Stimulated activated CD4-positive, alpha-beta T cell treated with anti-CD3 and anti-CD28 coated beads, Interleukin-1b, Interleukin-23, amount 100 ng/mL, for 24 hours (primary cell): ENCODE data around the gene GTF2H1.
A peak's percentile ranks its signal among the peaks of the same experiment; 100 is the strongest.

ENCODE experiments used
- DNase-seq, 4 experiments: peaks; one replicate each; pipeline ENCODE4 v3.0.0-alpha.2; 2020; ENCODE audit warnings: low read depth in 4 of 4, low spot score in 1 of 4

Gene GTF2H1

GRCh38 chr11:18321969-18322711 is at the start of gene GTF2H1, which contains the start of gene HPS5:
Gene GTF2H1, plus strand, starts transcription at chr11:18322567. Its CDS starts 10,508 bp downstream, at chr11:18333075.
Gene HPS5, minus strand, starts transcription at chr11:18322140. Its CDS starts 4,282 bp downstream, at chr11:18317858.
- peak; percentile 82 to 92 (median 91) for DNase-seq

DNA sequence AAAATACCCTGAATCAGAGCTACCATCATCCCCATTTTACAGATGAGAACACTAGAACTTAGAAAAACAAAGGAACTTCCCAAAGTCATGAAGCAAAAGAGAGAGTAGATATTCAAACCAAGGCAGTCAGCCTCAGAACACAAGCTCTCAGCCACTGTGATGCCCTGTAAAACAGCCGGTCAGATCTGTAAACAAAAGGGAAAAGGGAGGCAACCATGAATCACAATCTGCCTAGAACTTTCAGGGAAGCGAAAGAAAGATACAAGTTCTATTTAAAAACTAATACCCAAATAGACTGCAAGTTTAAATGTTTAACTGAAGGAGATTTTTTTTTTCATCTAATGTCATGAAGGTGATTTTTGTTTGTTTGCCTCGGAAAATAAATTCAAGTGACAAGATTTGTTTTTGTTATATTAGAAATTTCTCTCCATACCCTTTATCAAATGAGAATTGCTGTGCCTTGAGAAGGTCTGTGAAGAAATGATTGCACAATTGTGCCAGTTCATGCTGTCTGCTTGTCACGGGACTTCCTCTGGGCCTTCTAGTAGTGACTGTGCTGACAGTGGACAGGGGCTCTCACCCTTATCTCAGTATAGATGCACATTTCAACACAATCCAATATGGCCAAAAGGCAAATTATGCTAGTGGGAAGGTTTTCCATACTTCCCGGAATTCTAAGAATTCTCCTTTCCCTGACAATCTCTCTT is 44.6 kb upstream of the GTF2H1 start:
- no peak for DNase-seq

DNA sequence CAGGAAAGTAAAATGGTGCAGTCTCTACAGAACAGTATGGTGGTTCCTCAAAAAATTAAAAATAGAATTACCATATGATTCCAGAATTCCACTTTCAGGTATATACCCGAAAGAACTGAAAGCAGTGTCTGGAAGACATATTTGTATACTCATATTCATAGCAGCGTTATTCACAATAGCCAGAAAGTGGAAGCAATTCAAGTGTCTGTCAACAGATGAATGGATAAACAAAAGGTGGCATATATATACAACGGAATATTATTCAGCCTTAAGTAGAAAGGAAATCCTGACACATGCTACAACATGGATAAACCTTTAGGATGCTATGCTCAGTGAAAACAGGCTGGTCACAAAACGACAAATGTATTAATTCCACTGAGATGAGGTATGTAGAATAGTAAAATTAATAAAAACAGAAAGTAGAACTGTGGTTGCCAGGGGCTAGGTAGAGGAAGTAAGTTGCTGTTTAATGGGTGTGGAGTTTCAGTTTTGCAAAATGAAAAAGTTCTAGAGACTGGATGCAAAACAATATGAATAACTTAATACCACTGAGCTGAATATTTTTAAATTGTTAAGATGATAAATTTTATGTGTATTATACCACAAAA is 41.8 kb upstream of the GTF2H1 start:
- DNase-seq, result no peak

GRCh38 chr11:18282626-18283025 is 39.7 kb upstream of the GTF2H1 start:
- no peak for DNase-seq

DNA sequence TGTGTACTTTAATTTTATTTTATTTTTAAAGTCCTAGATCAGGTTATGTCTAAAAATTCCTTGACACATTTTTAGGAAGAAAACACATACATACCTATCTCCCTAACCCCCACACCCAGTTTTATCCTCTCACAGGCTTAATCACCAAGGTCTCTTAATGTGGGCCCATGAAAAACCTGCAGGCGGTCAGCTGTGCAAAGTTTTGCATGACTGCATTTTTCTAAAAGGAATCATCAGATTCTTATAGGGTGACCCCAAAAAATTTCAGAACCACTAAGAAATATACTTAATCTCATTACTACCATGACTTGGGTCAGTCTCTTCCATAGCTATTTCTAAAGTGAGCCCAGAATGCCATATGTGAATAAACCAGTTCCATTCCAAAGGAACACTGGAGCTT is 36.5 kb upstream of the GTF2H1 start:
- no peak for DNase-seq

- DNase-seq, result no peak
These were observed 33.5 kb upstream of the GTF2H1 start for GRCh38 chr11:18288911-18289310.

- DNase-seq, result no peak
These were observed 27.5 kb upstream of the GTF2H1 start for GRCh38 chr11:18294862-18295261.

- DNase-seq, result no peak
These were observed 27.1 kb upstream of the GTF2H1 start for GRCh38 chr11:18295316-18295715.

- DNase-seq, result no peak
These were observed 22.6 kb upstream of the GTF2H1 start for GRCh38 chr11:18299721-18300120.

DNA sequence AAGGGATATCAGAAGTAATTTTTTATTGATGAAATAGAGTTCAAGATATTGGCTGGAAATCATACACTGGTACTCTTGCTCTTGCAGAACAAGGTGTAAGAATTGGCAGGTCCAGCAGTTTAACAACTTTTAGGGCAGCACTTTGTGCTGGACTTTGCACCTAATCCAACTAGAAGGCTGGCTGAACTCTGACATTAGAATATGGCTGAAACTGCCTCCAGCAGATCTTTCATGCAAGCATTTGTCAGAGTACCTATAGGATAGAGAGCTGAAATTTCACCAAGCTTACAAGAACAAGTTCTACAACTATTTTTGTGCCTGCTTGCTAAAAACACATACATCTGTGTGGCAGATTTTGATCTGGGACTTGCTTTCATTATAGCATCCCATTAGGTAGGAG is 17.6 kb upstream of the GTF2H1 start:
- DNase-seq, result no peak

DNA sequence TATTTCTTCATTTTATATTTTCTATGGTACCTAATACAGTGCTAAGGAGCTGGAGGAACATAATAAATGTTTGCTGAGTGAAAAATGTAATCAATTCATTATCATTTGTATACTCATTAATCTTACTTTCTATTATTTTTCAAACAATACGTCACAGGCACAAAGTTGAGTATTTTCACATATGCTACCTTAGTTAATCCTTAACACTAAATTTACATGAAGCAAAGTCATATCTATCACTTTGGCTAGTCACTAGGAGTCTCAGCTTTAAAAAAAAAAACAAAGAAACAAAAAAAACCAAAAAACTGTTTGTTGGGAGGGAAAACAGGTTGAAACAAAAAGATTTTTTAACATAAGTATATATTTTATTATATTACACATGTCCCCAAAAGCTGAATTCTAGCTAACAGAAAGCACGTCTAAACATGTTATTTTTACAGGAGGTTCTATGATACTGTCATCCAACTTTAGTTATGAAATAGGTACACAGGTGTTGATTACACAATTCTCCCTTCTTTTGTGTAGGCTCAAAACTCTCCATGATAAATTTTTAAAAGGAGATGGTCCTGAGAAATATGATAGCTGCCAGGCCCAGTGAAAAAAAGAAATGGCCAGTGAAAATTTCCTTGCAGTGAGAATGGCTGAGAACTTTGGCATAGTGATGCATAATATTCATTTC is 14.8 kb upstream of the GTF2H1 start:
- no peak for DNase-seq

- no peak for DNase-seq
These were observed 14.1 kb upstream of the GTF2H1 start for GRCh38 chr11:18308242-18308641.

- no peak for DNase-seq
These were observed 12.7 kb upstream of the GTF2H1 start for GRCh38 chr11:18309691-18310090.

- no peak for DNase-seq
These were observed 11.5 kb upstream of the GTF2H1 start for GRCh38 chr11:18310800-18311340.

GRCh38 chr11:18312012-18312411 is 10.4 kb upstream of the GTF2H1 start:
- DNase-seq, result no peak

DNA sequence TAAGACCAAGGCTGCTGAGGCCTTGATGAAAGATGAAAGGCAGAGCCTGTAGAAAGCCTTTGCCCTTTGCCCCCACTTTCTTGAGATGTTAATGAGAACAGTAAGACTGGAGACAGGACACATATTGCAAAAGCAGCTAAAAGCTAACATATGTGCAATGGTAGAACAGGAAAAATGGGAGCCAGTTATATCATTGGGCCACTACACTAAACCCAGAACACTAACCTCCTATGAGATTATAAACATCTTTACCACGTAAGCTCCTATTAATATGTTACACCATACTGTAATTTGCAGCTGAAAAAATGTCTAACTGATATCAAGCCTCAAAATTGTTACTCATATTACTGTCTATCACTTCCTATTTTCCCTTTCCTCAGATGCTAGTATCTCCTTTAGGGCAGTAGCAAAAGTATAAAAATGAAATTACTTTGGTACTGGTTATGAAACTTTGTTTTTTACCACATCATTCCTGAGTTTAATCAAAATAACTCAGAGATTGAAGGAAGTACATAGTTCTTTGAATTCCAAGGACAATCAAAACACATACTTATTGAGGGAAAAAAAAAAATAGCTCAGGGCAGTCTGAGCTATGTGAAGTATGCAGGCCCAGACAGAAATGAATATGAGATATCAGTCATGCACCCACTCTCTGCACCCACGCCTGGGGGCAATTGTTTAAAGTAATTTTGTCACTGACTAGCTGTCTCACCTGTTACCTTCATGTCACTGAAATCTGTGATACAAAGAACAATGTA is 9.5 kb upstream of the GTF2H1 start:
- no peak for DNase-seq

DNA sequence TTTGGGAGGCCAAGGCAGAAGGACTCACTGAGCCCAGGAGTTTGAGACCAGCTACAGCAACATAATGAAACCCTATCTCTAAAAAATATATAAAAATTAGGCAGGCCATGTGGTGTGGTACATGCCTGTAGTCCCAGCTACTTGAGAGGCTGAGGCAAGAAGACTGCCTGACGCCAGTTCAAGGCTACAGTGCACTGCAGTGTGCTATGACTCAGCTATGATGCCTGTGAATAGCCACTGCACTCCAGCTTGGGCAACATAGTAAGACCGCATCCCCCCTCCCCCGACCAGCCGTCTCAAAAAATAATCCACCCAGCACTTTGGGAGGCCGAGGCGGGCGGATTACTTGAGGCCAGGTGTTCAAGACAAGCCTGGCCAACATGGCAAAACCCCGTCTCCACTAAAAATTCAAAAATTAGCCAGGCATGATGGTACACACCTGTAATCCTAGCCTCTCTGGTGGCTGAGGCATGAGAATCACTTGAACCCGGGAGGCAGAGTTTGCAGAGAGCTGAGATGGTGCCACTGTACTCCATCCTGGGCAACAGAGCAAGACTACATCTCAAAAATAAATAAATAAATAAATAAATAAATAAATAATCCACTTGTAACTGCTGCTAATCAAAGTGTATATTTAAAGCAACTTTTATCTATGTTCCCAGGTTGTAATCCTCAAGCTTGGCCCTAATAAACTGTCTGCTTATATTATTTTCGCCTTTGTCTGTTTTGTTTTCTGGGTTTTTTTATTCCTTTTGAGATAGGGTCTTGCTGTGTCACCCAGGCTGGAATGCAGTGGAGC is 8.2 kb upstream of the GTF2H1 start:
- DNase-seq, result no peak

DNA sequence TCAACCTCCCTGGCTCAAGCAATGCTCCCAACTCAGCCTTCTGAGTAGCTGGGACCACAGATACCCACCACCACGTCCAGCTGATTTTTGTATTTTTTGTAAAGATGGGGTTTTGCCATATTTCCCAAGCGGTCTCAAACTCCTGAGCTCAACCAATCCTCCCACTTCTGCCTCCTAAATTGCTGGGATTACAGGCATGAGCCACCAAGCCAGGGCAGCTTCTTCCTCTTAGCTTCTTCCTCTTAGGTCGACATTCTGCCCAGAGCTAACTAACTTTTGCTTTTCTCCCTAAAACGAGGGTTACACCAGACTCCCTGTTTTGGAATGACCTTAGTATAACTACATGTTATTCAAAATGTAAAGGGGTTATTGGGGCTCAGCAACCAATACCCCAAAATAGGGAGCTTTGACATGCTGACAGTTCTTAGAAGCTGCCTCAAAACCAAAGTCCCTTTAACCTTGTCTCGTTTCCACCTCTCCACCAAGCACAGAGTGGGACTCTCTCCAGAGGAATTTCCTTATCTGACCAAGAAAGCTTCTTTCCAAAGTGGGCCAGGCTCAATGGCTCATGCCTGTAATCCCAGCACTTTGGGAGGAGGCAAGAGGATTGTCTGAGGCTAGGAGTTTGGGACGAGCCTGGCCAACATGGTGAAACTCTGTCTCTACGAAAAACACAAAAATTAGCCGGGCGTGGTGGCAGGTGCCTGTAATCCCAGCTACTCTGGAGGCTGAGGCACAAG is 7.4 kb upstream of the GTF2H1 start:
- no peak for DNase-seq

GRCh38 chr11:18315893-18316292 is 6.5 kb upstream of the GTF2H1 start:
- no peak for DNase-seq
